DMS79 (cell line): ENCODE results near the gene CERS4.
"Not testable (repeated sequence)": the region's sequence is repeated elsewhere in the genome, so short reads cannot be mapped to it uniquely, and the experiment has no call there.

ENCODE experiments used
- DNase-seq: peaks from one replicate; lab custom pipeline; 2025; lab: John Stamatoyannopoulos, UW

CERS4 gene

GRCh38 chr19:8242211-8242821, 33.1 kb downstream of the CERS4 start:
- no peak for DNase-seq

DNA sequence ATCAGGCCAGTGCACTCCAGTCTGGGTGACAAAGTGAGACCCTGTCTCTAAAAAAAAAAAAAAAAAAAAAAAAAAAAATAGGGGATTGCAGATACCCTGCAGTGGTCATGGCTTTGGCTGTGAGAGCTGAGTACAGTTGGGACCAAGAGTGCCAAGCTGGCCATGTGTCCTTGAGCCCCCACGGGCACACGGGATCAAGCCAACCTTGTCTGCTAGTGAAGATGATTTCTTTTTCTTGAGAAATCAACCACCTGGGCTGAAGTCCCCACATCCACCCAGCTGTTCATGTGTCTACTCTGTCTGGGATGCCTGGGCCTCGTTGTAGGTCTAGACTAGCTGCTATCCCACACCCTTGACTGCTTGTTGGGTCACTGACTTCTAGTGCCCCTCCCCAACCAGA, 34.0 kb downstream of the CERS4 start:
- DNase-seq = no peak

GRCh38 chr19:8244442-8244841, 35.3 kb downstream of the CERS4 start:
- no peak for DNase-seq

DNA sequence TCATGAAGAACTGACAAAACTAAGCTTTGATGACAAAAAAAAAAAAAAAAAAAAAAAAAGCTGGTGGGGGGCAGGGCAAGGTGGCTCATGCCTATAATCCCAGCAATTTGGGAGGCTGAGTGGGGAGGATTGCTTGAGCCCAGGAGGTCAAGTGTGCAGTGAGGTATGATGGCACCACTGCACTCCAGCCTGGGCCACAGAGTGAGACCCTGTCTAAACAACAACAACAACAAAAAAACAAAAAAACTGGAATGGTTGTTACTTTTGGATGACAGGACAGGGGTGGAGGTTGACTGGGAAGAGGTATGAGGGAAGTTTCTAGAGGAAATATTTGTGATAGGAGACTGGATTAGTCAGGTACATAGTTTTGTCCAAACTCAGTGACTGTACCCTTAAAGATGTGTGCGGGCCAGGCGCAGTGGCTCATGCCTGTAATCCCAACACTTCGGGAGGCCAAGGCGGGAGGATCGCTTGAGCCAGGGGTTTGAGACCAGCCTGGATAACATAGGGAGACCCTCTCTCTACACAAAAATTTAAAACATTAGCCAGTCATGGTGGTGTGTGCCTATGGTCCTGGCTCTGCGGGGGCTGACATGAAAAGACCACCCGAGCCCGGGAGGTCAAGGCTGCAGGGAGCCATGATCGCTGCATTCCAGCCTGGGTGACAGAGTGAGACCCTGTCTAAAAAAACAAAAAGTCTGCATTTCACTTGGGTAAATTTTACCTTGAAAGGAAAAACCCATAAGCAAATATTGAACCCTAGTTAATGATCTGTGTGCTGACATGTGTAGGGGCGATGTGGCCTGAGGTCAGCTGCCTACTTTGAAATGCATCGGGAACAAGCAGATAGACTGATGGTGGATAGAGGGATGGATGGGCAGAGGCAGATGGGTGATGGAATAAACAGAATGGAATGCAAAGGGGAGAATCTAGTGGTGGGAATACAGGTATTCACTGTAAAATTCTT, 37.0 kb downstream of the CERS4 start:
- DNase-seq = no peak

- DNase-seq = not testable (repeated sequence)
Measured at GRCh38 chr19:8247129-8247890, 38.1 kb downstream of the CERS4 start.

DNA sequence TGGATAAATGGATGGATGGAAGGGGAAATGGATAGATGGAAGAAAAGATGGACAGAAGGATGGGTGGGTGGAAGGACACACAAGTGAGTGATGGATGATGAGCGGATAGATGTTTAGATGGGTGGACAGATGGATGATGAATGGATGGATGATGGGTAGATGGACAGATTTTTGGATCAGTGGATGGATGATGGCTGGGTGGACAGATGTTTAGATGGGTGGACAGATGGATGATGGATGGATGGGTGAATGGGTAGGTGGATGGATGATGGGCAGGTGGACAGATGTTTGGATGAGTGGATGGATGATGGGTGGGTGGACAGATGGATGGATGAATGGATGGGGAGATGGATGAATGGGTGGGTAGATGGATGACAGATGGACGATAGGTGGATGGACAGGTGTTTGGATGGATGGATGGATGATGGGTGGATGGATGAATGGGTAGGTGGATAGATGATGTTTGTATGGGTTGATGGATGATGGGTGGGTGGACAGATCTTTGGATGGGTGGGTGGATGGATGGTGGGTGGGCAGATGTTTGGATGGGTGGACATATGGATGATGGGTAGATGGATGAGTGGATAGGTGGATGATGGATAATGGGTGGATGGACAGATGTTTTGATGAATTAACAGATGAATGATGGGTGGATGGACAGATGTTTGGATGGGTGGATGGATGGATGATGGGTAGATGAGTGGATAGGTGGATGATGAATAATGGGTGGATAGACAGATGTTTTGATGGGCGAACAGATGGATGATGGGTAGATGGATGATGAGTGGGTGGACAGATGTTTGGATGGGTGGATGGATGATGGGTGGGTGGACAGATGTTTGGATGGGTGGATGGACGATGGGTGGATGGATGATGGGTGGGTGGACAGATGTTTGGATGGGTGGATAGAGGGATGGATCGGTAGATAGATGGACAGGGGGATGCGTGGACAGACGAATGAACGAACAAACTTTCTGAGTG, 39.5 kb downstream of the CERS4 start:
- DNase-seq = no peak

GRCh38 chr19:8250596-8250995, 41.4 kb downstream of the CERS4 start:
- no peak for DNase-seq

DNA sequence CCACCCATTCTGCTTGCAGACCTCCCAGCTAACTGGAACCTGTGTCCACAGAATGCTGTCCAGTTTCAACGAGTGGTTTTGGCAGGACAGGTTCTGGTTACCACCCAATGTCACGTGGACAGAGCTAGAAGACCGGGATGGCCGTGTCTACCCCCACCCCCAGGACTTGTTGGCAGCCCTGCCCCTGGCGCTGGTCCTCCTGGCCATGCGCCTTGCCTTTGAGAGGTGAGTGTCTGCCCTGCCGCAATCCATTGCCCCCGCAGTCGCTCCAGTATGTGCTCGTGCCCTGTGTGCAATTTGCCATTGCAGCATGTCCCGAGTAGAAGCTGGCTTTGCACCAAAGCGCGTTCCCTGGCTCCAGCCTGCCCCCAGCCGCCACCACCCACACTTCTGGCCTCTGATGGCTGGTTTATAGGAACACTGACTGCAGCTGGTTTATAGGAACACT, 41.9 kb downstream of the CERS4 start:
- no peak for DNase-seq

DNA sequence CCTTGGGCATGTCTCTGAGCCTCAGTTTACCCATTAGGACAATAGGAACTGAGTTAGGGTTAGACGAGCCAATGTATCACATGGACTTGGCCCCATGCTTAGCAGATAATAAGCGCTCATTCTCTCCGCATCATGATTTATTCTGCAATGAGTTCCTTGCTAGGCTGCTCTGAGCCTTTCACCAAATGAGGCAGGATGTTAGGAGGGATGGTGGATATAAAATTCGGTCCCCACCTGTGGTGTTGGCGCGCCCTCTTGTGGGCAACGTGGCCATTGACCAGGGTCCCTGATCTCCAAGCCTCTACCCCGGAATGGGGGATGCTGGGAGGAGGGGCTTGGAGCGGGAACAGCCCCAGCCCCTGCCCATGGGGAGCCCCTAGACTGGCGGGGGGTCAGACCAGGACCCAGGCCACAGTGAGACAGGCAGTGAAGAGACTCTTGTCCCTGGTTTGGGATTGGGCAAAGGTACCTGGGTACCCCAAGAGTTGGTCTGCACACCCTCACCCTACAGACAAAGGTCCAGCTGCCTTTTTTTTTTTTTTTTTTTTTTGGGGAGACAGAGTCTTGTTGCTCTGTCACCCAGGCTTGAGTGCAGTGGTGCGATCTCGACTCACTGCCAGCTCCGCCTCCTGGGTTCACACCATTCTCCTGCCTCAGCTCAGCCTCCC, 43.9 kb downstream of the CERS4 start:
- DNase-seq = peak; percentile 48

GRCh38 chr19:8253678-8254077, 44.5 kb downstream of the CERS4 start:
- no peak for DNase-seq

GRCh38 chr19:8254286-8255001, 45.3 kb downstream of the CERS4 start:
- DNase-seq = no peak

DNA sequence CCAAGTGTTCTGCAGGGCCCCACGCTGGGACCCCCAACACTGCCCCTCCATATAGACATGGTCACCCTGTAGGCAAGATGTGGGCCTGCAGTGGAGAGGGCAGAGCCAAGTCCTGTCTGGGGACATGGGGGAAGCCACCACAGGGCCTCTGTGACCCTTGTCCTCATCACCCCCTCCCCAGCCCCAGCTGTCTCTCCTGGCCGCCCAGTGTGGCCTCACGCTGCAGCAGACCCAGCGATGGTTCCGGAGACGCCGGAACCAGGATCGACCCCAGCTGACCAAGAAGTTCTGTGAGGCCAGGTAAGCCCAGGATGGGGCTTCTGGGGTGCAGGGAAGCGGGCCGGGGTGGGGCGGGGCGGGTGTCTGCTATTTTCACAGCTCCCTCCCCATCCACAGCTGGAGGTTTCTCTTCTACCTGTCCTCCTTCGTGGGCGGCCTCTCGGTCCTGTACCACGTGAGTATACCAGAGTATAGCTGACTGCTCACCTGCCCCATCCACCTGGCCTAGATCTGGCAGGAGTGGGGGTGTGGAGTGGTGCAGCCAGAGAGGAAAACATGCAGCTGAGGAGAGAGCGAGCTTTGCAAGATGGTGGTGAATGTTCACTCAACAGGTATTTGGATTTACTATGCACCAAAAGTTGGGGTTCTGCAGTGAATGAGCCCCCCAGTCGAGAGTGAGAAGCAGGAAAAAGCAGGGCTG, 46.4 kb downstream of the CERS4 start:
- DNase-seq = no peak

DNA sequence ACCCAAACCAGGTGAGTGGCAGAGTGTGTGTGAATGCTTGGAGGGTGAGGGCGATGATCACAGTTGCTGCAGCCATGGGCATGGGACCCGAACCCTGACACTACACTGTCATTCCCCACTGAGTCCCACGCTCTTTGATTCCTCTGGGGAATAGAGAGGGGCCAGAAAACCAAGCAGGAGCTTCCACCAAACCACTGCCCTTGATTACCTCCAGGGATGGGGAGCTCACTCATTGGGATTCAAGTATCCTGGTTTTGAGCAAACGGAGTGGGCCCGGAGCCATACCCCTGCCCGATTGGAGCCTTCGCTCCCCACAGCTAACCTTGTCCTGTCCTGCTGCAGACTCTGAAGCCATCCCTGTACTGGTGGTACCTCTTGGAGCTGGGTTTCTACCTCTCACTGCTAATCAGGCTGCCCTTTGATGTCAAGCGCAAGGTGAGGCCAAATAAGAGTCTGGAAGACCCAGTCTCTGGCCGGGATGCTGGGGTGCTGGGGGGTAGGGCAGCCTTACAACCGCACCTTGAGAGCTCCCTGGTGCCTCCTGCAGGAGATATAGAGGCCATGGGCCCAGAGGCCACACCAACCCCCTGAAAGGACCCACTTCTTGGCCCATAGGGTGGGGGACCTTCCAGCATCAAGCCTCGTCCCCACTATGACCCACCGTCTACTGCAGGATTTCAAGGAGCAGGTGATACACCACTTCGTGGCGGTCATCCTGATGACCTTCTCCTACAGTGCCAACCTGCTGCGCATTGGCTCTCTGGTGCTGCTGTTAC, 47.3 kb downstream of the CERS4 start:
- DNase-seq = no peak

GRCh38 chr19:8257052-8257443, 47.9 kb downstream of the CERS4 start:
- DNase-seq = no peak

GRCh38 chr19:8259142-8259921, 50.2 kb downstream of the CERS4 start:
- no peak for DNase-seq

- DNase-seq = no peak
Measured at GRCh38 chr19:8259922-8260247, 50.7 kb downstream of the CERS4 start.

DNA sequence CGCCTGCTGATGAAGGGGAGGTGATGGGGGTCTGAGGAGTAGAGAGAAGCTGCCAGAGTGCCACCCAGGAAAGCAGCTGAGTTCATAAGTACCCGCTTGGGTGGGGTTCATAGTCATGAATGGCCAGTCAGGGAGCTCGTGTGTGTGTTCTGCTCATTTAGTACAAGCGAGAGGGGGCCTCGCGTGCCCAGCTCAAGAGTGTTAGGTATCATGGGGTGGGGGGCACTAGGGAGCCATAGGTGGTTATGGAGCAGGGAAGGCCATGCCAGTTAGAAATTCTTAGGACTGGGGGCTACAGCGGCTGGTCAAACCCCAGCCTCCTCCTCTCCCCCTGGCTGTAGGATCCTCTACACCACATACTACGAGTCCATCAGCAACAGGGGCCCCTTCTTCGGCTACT, 52.2 kb downstream of the CERS4 start:
- DNase-seq = no peak

DNA sequence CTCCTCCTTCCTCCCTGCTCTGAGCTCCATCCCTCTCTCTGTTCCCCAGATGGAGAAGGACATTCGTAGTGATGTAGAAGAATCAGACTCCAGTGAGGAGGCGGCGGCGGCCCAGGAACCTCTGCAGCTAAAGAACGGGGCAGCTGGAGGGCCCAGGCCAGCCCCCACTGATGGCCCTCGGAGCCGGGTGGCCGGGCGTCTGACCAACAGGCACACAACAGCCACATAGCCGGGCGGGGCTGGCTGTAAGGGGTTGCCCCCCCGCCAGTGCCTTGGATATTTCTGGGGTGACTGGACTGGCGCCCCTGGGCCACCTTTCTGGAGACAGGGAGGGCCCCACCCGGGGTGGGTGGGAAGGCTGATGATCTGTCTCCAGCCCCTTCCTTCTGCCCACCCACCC, 52.7 kb downstream of the CERS4 start:
- no peak for DNase-seq
